NOMO-1 (cell line): ENCODE measurements around the gene RB1.

ENCODE experiments used
- DNase-seq, 2 experiments: peaks; one replicate each; lab custom pipeline; 2025; ENCODE audit not compliant: unreplicated experiment in 2 of 2; lab: John Stamatoyannopoulos, UW

RB1 gene

DNA sequence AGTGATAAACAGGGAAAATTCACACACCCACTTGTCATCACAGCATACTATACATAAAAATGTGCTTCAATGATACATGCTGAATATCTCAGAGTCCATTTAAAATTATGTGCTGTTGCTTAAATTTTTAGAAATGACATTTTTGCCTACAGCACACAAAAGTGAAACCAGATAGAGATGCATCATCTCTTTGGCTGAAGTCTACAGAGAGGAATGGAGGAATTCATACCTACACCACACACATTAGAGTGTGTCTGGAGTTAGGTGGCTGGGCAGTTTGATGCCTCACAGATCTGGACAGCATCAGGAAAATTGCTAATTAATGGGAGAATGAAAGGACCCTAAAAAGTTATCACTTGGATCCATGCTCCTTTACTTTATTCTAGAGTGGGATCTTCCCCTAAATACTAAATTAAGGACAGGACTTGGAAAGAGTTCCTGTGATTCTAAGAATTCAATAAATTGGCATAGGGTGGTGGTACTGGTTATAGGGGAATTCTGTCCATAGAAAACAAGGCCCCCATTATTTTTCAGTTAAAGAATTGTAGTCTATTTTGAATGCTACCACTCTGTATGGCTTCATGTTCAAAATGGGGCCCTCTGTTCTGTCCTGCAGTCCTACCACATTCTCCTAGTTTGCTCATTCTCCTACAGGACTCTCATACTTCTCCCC lies 188.0 kb downstream of the RB1 start:
- DNase-seq, result no peak

GRCh38 chr13:48492096-48492440 lies 188.5 kb downstream of the RB1 start:
- DNase-seq, result peak in 1 of 2 experiments; percentile 87

GRCh38 chr13:48492470-48493065 lies 189.0 kb downstream of the RB1 start:
- peak; percentile 89 to 95 for DNase-seq

DNA sequence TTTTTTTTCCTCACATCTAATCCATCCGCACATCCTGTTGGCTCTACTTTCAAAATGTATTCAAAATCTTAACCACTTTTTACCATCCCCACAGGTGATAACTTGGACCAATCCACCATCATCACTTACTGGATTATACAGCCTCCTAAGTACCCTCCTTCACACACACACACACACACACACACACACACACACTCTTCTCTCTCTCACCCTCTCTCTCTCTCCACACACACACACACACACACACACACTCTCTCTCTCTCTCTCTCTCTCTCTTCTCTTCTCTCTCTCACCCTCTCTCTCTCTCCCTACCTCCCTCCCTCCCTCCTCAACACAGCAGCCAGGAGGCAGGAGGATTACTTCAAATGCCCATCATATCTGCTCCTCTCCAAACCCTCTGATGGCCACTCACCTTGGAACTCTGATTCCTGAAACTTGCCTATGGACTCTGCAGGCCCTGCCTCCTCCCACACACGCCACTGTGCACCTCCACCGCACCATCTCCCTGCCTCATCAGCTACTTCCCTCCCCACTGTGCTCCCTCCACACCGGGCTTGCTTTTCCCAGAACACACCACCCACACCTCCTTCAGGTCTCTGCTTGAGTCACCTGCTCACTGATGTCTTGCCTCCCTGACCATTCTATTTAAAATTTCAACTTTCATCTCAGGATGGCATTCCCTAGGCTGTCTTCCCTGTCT lies 189.7 kb downstream of the RB1 start:
- no peak for DNase-seq

DNA sequence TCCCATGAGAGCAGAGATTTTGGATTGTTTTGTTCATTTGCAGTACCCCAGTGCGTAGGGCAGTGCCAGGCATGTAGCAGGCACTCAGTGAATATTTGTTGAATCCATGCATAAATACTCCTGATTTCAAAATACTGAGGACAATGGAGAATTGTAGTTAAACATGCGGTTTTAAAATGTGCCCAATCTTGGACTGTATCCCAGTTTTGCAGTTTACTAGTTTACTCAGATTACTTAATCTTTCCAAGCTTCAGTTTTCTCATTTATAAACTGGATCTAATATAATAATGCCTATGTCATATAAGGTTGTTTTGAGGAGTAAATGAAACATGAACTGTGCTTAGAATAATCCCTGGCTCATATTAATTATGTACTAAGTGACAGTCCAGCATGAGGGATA lies 190.3 kb downstream of the RB1 start:
- no peak for DNase-seq

DNA sequence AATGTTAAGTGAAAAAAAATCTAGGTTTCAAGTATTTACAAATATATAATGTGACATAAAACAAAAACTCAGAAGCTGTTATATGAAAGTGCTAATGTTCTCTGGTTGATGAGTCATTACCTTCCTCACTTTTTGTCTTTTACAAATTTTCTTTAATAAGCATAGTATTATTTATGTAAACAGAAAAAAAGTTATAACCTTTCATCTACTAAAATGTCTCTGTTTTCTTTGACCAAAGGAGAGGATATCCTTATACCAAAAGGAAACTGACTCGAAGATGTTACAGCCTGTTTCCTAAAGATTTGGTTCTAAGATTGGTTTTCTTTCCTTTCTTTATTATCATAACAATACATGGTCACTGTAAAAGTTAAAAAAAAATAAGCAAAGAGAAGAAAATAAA lies 191.3 kb downstream of the RB1 start:
- no peak for DNase-seq

- DNase-seq, result no peak
Observed at GRCh38 chr13:48496271-48497161, 193.0 kb downstream of the RB1 start.

DNA sequence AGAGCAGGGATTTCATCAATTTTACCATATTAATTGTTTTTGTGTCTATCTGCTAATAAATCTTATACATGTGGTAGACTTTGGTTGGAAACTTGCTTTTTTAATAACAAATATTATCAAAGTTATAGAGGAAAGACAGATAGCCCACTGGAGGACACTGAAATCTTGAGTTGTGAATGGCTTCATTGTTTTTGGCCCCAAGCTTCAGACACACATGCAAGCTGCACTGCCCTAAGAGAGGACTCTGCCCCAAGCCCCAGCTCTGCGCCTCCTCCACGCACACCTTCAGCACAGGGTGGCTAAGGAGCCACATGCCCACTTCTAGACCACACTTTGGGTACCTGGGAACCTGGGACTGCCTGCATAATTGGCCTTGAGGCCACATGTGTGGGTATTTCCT lies 194.1 kb downstream of the RB1 start:
- DNase-seq, result no peak

DNA sequence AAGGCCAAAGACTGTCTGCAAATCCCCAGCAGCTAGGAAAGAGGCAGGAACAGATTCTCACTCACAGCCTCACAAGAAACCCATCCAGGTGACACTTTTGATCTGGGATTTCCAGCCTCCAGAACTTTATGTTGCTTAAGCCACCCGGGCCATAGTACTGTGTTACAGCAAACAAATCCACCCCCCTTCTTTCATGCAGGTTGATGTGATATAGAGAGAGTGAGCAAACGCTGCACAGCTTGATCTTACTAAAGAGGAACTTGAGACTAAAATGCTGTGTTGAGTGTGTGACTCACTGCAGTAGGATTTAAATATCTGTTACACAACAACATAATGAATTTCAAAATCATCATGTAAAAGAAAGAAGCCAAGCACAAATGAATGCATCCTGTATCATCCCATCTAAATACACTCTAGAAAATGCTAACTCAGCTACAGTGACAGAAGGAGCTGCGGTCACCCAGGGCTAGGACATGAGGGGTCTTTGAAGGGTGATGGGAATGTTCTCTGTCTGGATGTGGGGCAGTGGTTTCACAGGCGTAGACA lies 197.2 kb downstream of the RB1 start:
- peak; percentile 89 to 98 for DNase-seq

DNA sequence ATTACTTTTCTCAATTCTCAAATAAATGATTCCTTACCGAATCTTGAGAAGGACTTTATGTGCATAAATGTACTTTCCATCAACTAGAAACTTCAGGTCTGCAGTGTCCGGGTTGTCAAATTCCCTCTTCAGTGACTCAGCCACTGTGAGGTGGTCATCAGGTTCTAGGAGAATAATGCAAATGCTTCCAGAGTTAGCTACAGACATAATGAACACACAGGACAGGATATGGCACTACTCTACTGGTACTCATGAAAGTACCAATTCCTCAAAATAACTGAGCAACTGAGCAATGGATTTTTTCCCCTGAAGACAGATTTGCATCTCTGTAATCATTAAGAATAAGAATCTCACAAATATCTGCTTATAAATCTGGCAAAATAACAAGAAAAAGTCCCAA lies 198.2 kb downstream of the RB1 start:
- no peak for DNase-seq

DNA sequence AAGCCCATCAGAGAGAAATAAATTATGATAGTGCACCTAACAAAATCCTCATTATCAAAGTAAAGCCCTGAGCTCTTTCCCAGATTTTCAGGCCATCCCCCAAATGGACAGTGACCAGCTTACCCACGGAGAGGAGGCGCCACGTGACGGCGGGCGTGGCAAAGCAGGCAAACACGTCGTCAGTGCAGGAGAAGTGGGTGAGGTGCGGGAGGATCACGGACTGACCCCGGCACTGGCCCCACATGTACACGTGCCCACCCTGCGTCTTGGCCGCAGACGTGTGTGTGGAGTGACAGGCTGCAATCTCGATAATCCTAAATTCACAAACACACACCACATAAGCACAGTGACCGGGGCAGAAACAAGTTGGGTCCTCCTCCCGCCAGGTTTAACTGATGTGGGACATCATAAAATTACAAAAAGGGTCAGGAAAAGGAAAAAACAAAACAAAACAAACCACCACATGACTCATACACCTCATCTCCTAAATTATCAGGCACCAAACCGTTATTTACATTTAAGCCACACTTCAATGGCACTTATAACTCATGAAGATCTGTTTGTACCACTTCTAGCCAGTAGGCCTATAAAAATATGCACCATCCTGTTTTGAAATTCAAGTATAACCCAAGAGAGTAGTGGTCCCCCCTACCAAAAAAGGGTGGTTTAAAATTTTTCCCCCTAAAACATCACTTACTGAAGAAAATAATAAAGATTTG lies 199.2 kb downstream of the RB1 start:
- no peak for DNase-seq

DNA sequence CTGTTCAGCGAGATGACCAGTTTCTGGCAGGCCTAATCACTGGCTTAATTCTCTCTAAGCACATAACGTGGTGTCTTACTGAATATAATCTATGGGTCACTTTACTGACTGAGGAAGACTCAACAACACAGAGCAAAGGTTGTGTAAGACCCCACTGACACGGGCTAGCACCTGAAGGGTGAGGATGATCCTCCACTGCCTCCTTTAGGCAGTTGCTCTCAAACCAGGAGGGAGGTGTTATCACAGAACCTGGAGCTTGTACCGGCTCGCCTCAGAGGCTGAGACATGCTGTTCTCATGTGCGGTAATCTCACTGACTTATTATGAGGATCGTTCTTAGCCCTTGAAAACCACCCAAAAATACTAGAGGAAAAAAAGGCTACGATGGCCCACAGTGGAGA lies 201.1 kb downstream of the RB1 start:
- no peak for DNase-seq

DNA sequence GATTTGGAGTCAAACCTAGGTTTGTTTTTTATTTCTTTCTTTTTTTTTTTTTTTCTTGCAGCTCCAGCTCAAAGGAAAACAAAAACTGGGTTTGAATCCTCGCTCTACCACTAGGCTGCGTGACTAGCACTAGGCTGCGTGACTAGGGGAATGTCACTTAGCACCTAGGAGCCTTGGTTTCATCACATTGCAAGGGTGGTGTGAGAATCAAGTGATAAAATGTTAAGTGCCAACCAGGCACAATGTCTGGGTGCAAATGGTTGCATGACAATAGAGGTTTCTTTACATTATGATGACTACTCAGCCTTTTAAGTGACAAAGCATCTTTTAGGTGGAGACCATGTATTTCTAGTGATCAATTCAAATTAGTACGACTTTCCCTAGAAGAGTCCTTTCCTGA lies 201.5 kb downstream of the RB1 start:
- DNase-seq, result peak; percentile 11 to 13

GRCh38 chr13:48505597-48506091 lies 202.1 kb downstream of the RB1 start:
- peak; percentile 82 to 96 for DNase-seq

GRCh38 chr13:48506092-48506701 lies 202.6 kb downstream of the RB1 start:
- DNase-seq, result no peak

- DNase-seq, result no peak
Observed at GRCh38 chr13:48507021-48507420, 203.5 kb downstream of the RB1 start.

DNA sequence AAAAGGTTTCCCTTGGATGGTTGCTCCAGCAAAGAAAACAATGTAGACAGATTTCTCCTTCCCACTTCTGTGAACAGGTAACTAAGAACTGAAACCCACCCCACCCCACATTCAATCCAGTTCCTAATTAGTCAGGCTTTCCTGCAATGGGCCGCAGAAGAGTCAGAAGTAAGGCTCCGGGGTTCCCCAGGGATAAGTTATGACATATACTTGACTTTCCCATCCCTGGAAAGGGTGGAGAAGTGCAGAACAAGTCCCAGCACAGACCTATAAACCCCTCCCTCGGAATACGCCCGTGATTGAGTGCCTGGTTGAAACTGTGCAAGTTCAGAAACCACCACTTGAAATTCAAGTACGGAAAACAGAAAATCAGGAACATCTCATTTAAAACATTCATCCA lies 204.5 kb downstream of the RB1 start:
- DNase-seq, result no peak

DNA sequence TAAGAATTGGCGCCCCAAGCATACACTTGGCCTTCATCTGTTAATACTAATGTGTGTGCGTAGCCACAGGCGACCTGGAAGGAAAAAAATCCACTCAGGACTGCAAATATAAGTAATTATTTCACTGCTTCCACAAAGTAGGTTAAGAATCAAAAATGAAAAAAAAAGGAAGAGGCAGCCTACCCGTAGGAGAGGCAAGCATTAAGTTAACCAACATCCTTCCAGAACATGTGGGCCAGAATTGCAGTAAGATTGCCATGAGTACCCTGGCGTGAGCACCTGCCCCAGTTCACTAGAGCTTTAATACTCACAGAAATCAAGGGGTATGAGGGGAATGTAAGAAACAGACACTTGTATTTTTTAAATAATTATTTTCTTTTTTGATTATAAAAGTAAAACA lies 207.1 kb downstream of the RB1 start:
- no peak for DNase-seq

DNA sequence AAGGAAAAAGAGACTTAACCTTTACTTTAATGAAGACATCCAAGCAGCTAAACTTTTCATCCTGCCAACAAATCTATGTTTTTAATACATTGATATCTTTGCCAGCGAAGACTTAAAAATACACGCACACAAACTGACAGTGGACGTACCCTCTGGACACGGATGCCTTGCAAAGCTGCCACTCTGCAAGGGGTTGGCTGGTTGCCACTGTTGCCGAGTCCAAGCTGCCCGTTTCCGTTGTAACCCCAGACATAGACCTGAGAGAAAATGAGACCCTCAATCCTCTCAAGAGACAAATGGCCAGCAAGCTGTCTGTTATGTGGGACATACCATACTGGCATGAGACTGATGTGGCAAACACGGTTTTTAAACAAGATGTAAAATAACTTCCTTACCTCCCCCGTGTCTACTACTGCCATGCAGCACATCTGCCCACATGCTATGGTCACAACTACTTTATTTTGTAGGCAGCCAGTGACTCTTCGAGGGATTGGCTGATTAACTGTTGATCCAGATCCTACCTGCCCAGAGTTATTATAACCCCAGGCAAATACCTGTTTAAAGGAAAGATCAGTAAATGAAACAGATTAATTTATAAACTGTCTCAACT lies 208.2 kb downstream of the RB1 start:
- no peak for DNase-seq
